HuH-7 (cell line): Measurements from ENCODE around the gene TINAG.
A peak's percentile ranks its signal among the peaks of the same experiment; 100 is the strongest.

Experiments used
- DNase-seq: peaks from one replicate; pipeline ENCODE4 v3.0.0; 2011; ENCODE audit warnings: low spot score

The TINAG gene

GRCh38 chr6:54308289-54308985, at the start of gene TINAG:
Gene TINAG (plus strand): TSS chr6:54308441. CDS start chr6:54308551, 110 bp downstream.
- DNase-seq = no peak

- DNase-seq = no peak
Observed at GRCh38 chr6:54260025-54260424, 48.2 kb upstream of the TINAG start.

GRCh38 chr6:54262499-54262898, 45.7 kb upstream of the TINAG start:
- DNase-seq = no peak

- no peak for DNase-seq
Observed at GRCh38 chr6:54262971-54263370, 45.3 kb upstream of the TINAG start.

GRCh38 chr6:54264581-54265272, 43.5 kb upstream of the TINAG start:
- no peak for DNase-seq

GRCh38 chr6:54266400-54266923, 41.8 kb upstream of the TINAG start:
- DNase-seq = no peak

GRCh38 chr6:54267798-54268197, 40.4 kb upstream of the TINAG start:
- DNase-seq = peak; percentile 2

- no peak for DNase-seq
Observed at GRCh38 chr6:54273214-54273820, 34.9 kb upstream of the TINAG start.

- DNase-seq = no peak
Observed at GRCh38 chr6:54274383-54274782, 33.9 kb upstream of the TINAG start.

GRCh38 chr6:54282186-54282585, 26.1 kb upstream of the TINAG start:
- DNase-seq = no peak

GRCh38 chr6:54284161-54284860, 23.9 kb upstream of the TINAG start:
- DNase-seq = peak; percentile 12

- DNase-seq = no peak
Observed at GRCh38 chr6:54285595-54285994, 22.6 kb upstream of the TINAG start.

GRCh38 chr6:54286141-54286540, 22.1 kb upstream of the TINAG start:
- DNase-seq = no peak

GRCh38 chr6:54288474-54288873, 19.8 kb upstream of the TINAG start:
- no peak for DNase-seq

- DNase-seq = no peak
Observed at GRCh38 chr6:54289426-54289825, 18.8 kb upstream of the TINAG start.

GRCh38 chr6:54291146-54291545, 17.1 kb upstream of the TINAG start:
- DNase-seq = no peak

- DNase-seq = no peak
Observed at GRCh38 chr6:54291738-54292137, 16.5 kb upstream of the TINAG start.

GRCh38 chr6:54294965-54295532, 13.2 kb upstream of the TINAG start:
- no peak for DNase-seq

- no peak for DNase-seq
Observed at GRCh38 chr6:54299542-54300269, 8.5 kb upstream of the TINAG start.

GRCh38 chr6:54301770-54302169, 6.5 kb upstream of the TINAG start:
- DNase-seq = no peak

GRCh38 chr6:54307439-54307910, 766 bp upstream of the TINAG start:
- peak; percentile 13 for DNase-seq
